Endometrial microvascular endothelial cells (primary cell): ENCODE data around the gene THBS4. TPM values are rescaled to one million over a fixed set of nuclear protein-coding genes. Genes with fewer than 3 reads are reported as not detected.

Source experiments
- total RNA-seq: library from RNA; depleted of rRNA; stranded (reverse); fragments of >200 nt; gene quantifications from one replicate; pipeline ENCODE4 v1.2.3, GENCODE V29; 2015; ENCODE audit errors: inconsistent ontology term

THBS4 gene
- total RNA-seq, 1 donor from 2014 or later: not detected

Other genes starting within 250 kb of the THBS4 start
- gene MTX3, start 44.1 kb upstream of the THBS4 start, total RNA-seq: 7.4 TPM
- 4.2 TPM for gene SERINC5, start 220.7 kb downstream of the THBS4 start, total RNA-seq